Activated T-cell treated with anti-CD3 and anti-CD28 coated beads, Interleukin-2, amount 50 U/mL, for 4 hours (primary cell): ENCODE data around the gene SEC61G. TPM values are rescaled to one million over a fixed set of nuclear protein-coding genes. Genes with fewer than 3 reads are reported as not detected.

Experiments used
- ATAC-seq, 2 donors: fragments of 200-7000 bp; cut with Tn5 transposase; one replicate each; pipeline ENCODE4 v1.10.0; 2021
- DNase-seq: peaks from one replicate; pipeline ENCODE4 v3.0.0-alpha.2; 2020
- H3K27me3 Mint-ChIP-seq: one replicate; pipeline ENCODE4 v1.8.0; 2021; ENCODE audit warnings: low read depth, mixed read lengths
- H3K36me3 Mint-ChIP-seq: one replicate; pipeline ENCODE4 v1.8.0; 2022; ENCODE audit warnings: mixed read lengths; ENCODE audit not compliant: insufficient read depth
- H3K4me1 Mint-ChIP-seq: one replicate; pipeline ENCODE4 v1.8.0; 2021; ENCODE audit warnings: low read depth, mixed read lengths
- H3K4me3 Mint-ChIP-seq: one replicate; pipeline ENCODE4 v1.8.0; 2021; ENCODE audit warnings: mild to moderate bottlenecking, moderate library complexity, mixed read lengths
- H3K9me3 Mint-ChIP-seq: one replicate; pipeline ENCODE4 v1.8.0; 2021; ENCODE audit warnings: mixed read lengths
- total RNA-seq, 3 donors: library from RNA; stranded (reverse); gene quantifications; one replicate each; pipeline ENCODE4 v1.2.1, GENCODE V29; 2021

The SEC61G gene
- total RNA-seq, 3 donors from 2014 or later = 187 to 194 (median 191) TPM

GRCh38 chr7:54725255-54725654 is 33.8 kb downstream of the SEC61G start:
- H3K4me3 Mint-ChIP-seq = no peak overlapping the region
- ATAC-seq = no peak
- H3K4me1 Mint-ChIP-seq = no peaks in the 10 kb centered on the region
- no peaks in the 10 kb centered on the region for H3K27me3 Mint-ChIP-seq
- no peak for DNase-seq
- no peaks in the 10 kb centered on the region for H3K36me3 Mint-ChIP-seq
- peaks cover 7% of the 10 kb centered on the region for H3K9me3 Mint-ChIP-seq

DNA sequence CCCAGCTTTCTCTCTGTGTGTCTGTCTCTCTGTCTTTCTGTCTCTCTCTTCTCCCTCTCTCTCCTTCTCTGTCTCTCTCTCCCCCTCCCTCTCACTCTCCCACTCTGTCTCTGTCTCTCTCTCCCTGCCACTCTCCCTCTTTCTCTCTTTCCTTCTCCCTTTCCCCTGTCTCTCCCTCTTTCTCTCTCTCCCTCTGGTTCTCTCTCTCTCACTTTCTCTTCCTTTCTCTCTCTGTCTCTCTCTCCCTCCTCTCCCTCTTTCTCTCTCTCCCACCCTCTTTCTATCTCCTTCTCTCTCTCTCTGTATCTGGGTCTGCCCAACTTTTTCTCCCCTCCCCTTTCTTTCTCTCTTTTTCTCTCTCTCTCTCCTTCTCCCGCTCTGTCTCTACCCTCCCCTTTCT is 36.5 kb downstream of the SEC61G start:
- no peak overlapping the region for H3K4me3 Mint-ChIP-seq
- H3K27me3 Mint-ChIP-seq = no peaks in the 10 kb centered on the region
- H3K4me1 Mint-ChIP-seq = no peaks in the 10 kb centered on the region
- ATAC-seq = no peak
- no peak for DNase-seq
- H3K36me3 Mint-ChIP-seq = no peaks in the 10 kb centered on the region
- H3K9me3 Mint-ChIP-seq = peaks cover 13% of the 10 kb centered on the region

GRCh38 chr7:54722026-54722425 is 37.0 kb downstream of the SEC61G start:
- Mint-ChIP-seq H3K4me1 (no peaks in the 10 kb centered on the region), H3K9me3 (peaks cover 13% of the 10 kb centered on the region), H3K36me3 (no peaks in the 10 kb centered on the region), H3K27me3 (no peaks in the 10 kb centered on the region), H3K4me3 (no peak overlapping the region)
- DNase-seq (no peak), ATAC-seq (no peak)

DNA sequence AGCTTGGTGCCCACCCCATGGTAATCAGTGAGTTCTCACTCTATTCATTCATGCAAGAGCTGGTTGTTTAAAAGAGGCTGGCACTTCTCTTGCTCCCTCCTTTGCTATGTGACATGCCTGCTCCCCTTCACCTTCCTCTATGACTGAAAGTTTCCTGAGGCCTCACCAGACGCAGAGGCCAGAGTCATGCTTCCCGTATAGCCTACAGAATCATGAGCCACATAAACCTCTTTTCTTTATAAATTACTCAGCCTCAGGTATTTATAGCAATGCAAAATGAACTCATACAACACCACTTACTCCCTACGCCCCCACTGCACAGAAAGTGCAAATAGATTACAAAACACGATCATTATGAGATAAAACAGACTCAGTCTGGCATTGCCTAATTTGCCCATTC is 39.0 kb downstream of the SEC61G start:
- ATAC-seq = peak in 1 of 2 donors; percentile 21

DNA sequence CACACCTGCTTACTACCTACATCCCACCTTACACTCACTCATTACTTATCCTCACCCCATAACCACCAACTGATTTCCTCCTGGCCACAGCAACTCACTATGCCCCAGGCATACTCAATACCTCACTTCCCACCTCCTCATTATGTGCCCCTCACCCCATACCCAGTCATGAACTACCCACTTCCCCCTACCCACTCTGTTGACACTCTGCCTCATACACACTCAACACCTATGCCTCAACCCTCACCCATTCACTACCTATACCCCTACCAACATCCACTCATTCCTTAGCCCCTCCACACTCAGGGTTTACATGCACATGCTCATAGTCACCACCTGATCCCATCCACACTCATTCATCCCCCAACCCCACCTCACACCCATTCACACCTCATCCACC is 39.6 kb downstream of the SEC61G start:
- no peak for ATAC-seq
- H3K4me1 Mint-ChIP-seq = no peaks in the 10 kb centered on the region
- no peak for DNase-seq
- no peaks in the 10 kb centered on the region for H3K36me3 Mint-ChIP-seq
- no peaks in the 10 kb centered on the region for H3K27me3 Mint-ChIP-seq
- peaks cover 13% of the 10 kb centered on the region for H3K9me3 Mint-ChIP-seq
- H3K4me3 Mint-ChIP-seq = no peak overlapping the region

More for the DNA sequence above, 39.0 kb downstream of the SEC61G start:
- Mint-ChIP-seq H3K4me1 (no peaks in the 10 kb centered on the region), H3K9me3 (peaks cover 13% of the 10 kb centered on the region), H3K36me3 (no peaks in the 10 kb centered on the region), H3K4me3 (no peak overlapping the region), H3K27me3 (no peaks in the 10 kb centered on the region)
- DNase-seq = no peak

- no peaks in the 10 kb centered on the region for H3K27me3 Mint-ChIP-seq
- no peak overlapping the region for H3K4me3 Mint-ChIP-seq
- H3K9me3 Mint-ChIP-seq = peaks cover 14% of the 10 kb centered on the region
- ATAC-seq (no peak), DNase-seq (no peak)
- no peaks in the 10 kb centered on the region for H3K36me3 Mint-ChIP-seq
- no peaks in the 10 kb centered on the region for H3K4me1 Mint-ChIP-seq
Observed at GRCh38 chr7:54712820-54713219, 46.2 kb downstream of the SEC61G start.

GRCh38 chr7:54711900-54712595 is 47.0 kb downstream of the SEC61G start:
- Mint-ChIP-seq H3K4me3 (no peak overlapping the region), H3K36me3 (no peaks in the 10 kb centered on the region), H3K9me3 (peaks cover 17% of the 10 kb centered on the region), H3K4me1 (no peaks in the 10 kb centered on the region), H3K27me3 (no peaks in the 10 kb centered on the region)
- no peak for DNase-seq
- no peak for ATAC-seq

DNA sequence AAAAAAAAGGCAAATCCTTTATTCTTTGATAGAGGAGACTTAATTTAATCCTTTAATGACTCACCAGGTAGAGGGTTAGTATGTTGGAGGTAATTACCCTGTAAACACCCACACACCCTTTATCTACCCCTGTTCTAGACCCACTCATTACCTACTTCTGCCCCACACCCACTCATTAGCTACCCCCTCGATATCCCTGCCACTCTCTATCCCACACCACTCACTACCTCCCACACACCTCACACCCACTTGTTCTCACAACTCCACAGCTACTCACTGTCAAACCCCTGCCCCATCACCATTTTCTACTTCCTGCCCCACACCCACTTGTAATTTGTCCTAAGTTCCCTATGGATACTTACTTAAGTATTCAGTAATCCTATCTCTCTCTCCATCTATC is 49.7 kb downstream of the SEC61G start:
- no peak overlapping the region for H3K4me3 Mint-ChIP-seq
- no peaks in the 10 kb centered on the region for H3K36me3 Mint-ChIP-seq
- no peak for ATAC-seq
- no peaks in the 10 kb centered on the region for H3K4me1 Mint-ChIP-seq
- DNase-seq = no peak
- H3K9me3 Mint-ChIP-seq = peaks cover 24% of the 10 kb centered on the region
- H3K27me3 Mint-ChIP-seq = no peaks in the 10 kb centered on the region

DNA sequence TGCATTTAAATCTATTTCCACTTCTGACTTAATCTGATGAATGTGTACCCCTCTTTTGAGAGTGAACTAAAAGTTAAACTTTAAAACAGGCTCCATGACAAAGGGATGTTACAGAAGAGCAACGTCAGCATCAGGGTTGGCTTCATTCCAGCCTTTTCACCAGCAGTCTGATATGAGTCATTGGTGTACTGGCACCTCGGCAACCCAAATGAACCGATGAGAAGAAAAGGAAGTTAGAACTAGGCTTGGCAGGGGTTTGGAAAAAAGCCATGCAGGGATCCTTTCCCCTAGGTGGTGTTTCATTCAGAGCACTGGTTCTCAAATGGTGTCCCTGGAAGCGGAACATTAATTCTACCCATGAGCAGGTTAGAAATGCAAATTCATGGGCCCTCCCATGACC is 53.6 kb downstream of the SEC61G start:
- Mint-ChIP-seq H3K36me3 (no peaks in the 10 kb centered on the region), H3K9me3 (peaks cover 16% of the 10 kb centered on the region), H3K27me3 (no peaks in the 10 kb centered on the region), H3K4me1 (no peaks in the 10 kb centered on the region), H3K4me3 (no peak overlapping the region)
- DNase-seq (no peak), ATAC-seq (no peak)

DNA sequence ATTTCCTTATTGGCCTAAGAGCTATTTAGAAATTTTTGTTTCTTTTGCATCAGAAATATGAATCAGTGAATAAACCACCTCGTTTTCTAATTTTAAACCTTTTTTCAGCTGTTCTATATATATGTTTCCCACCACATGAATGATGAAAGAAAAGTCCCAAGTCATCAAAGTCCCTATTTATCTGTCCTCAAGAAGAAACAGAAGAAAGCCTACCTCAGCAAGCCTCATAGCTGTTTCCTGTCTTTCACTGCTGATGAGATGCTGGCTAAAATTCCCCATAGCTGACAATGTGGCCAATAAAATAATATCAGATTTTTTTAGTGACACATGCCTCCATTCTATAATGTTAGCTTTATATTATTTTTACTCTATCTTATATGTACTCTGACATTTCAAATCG is 54.2 kb downstream of the SEC61G start:
- Mint-ChIP-seq H3K27me3 (no peaks in the 10 kb centered on the region), H3K4me3 (no peak overlapping the region), H3K9me3 (peaks cover 16% of the 10 kb centered on the region), H3K4me1 (no peaks in the 10 kb centered on the region), H3K36me3 (no peaks in the 10 kb centered on the region)
- DNase-seq = no peak
- ATAC-seq = no peak

Other genes starting within 250 kb of the SEC61G start
- not detected for gene VSTM2A, start 216.8 kb downstream of the SEC61G start, total RNA-seq